GM12878 (cell line): ENCODE measurements around the gene ARHGEF25. TPM values are rescaled to one million over a fixed set of nuclear protein-coding genes. Genes with fewer than 3 reads are reported as not detected.
A peak's percentile ranks its signal among the peaks of the same experiment; 100 is the strongest.

ENCODE experiments used
- ATAC-seq: fragments of 200-7000 bp; cut with Tn5 transposase; 3 replicates; pipeline ENCODE4 v1.9.1; 2020; ENCODE audit warnings: mild to moderate bottlenecking, moderate library complexity
- BruUV-seq: library from RNA; stranded (reverse); fragments of 400-500 nt; replicated peaks from 2 replicates; lab custom pipeline; 2021; lab: Mats Ljungman, UMichigan
- CTCF ChIA-PET: fragments of 300-600 bp; sonication (Branson Sonifier 250); formaldehyde crosslinking; extraction: SDS; loops from one replicate; lab custom pipeline; 2021; ENCODE audit warnings: inconsistent platforms; lab: Yijun Ruan, JAX
- POLR2A ChIA-PET: fragments of 350-600 bp; formaldehyde crosslinking; extraction: SDS; loops from one replicate; lab custom pipeline; 2021; ENCODE audit warnings: inconsistent platforms; lab: Charles Lee
- RAD21 ChIA-PET: fragments of 300-600 bp; sonication (Branson Sonifier 250); formaldehyde crosslinking; loops from one replicate; lab custom pipeline; 2023; ENCODE audit warnings: antibody characterized with exemption; ENCODE audit not compliant: unreplicated experiment; lab: Charles Lee
- SMC1A ChIA-PET: fragments of 300-600 bp; sonication (Branson Sonifier 250); formaldehyde crosslinking; loops from one replicate; lab custom pipeline; 2023; ENCODE audit not compliant: unreplicated experiment, uncharacterized antibody; lab: Charles Lee
- DNase-seq: peaks from one replicate; pipeline ENCODE4 v3.0.0-alpha.2; 2011; ENCODE audit warnings: low read depth, low spot score
- FAIRE-seq: peaks from 3 replicates; lab custom pipeline; 2011; peaks lifted over from hg19 to GRCh38; lab: Jason Lieb, UNC
- H2AFZ ChIP-seq: 2 replicates; pipeline ENCODE4 v1.6.0; 2011; ENCODE audit warnings: low read depth, low read length, control low read depth; ENCODE audit not compliant: control insufficient read depth
- H3K27ac ChIP-seq: 2 replicates; pipeline ENCODE4 v1.5.1; 2011; ENCODE audit warnings: control low read depth; ENCODE audit not compliant: control insufficient read depth, insufficient read depth
- H3K27me3 ChIP-seq, 2 experiments: replicated peaks in 1 of 2; 2 replicates each; pipeline versions ENCODE4 v1.6.0 to v1.6.1; 2011; ENCODE audit warnings: low read length in 1 of 2; ENCODE audit not compliant: control insufficient read depth in 2 of 2, insufficient read depth in 2 of 2
- H3K36me3 ChIP-seq, 2 experiments: 2 replicates each; pipeline ENCODE4 v1.5.1; 2011; ENCODE audit warnings: low read length in 1 of 2; ENCODE audit not compliant: control insufficient read depth in 2 of 2, insufficient read depth in 2 of 2
- H3K4me1 ChIP-seq: 2 replicates; pipeline ENCODE4 v1.6.1; 2011; ENCODE audit warnings: mild to moderate bottlenecking, low read length, moderate library complexity, mixed read lengths; ENCODE audit not compliant: control insufficient read depth, insufficient read depth
- H3K4me2 ChIP-seq: 2 replicates; pipeline ENCODE4 v1.6.0; 2011; ENCODE audit warnings: control low read depth; ENCODE audit not compliant: control insufficient read depth, insufficient read depth
- H3K4me3 ChIP-seq: fragments of 200-600 bp; sonication (generic); 2 replicates; pipeline ENCODE4 v1.5.1; 2016
- H3K79me2 ChIP-seq: 2 replicates; pipeline ENCODE4 v1.6.0; 2011; ENCODE audit warnings: low read length; ENCODE audit not compliant: control insufficient read depth, insufficient read depth
- H3K9ac ChIP-seq: 2 replicates; pipeline ENCODE4 v1.8.0; 2011; ENCODE audit warnings: low read length, control low read depth, mixed read lengths; ENCODE audit not compliant: control insufficient read depth, insufficient read depth
- H3K9me3 ChIP-seq: replicated peaks from 3 replicates; pipeline ENCODE4 v1.5.1; 2011; ENCODE audit warnings: mild to moderate bottlenecking, low read length; ENCODE audit not compliant: control insufficient read depth, insufficient read depth
- H4K20me1 ChIP-seq: 2 replicates; pipeline ENCODE4 v1.6.0; 2011; ENCODE audit not compliant: control insufficient read depth, insufficient read depth
- CBFB ChIP-seq: IDR thresholded peaks from 2 replicates; pipeline ENCODE4 v1.6.1; 2016; ENCODE audit warnings: antibody characterized with exemption, low read depth
- ESRRA ChIP-seq: IDR thresholded peaks from 2 replicates; pipeline ENCODE4 v1.6.1; 2012; ENCODE audit warnings: mild to moderate bottlenecking, low read length, improper control_type of control experiment
- FOS ChIP-seq: IDR thresholded peaks from 3 replicates; pipeline ENCODE4 v1.6.1; 2011; ENCODE audit warnings: borderline replicate concordance; ENCODE audit not compliant: insufficient read length; ENCODE audit errors: extremely low read depth
- HCFC1 ChIP-seq: fragments of 150-350 bp; IDR thresholded peaks from 2 replicates; pipeline ENCODE4 v1.6.1; 2014; ENCODE audit warnings: low read length
- IRF4 ChIP-seq: IDR thresholded peaks from 2 replicates; pipeline ENCODE4 v1.6.1; 2011; ENCODE audit warnings: low read depth, low read length
- MTA3 ChIP-seq: IDR thresholded peaks from 2 replicates; pipeline ENCODE4 v1.6.1; 2012; ENCODE audit warnings: low read length, inconsistent platforms, borderline replicate concordance
- PAX8 ChIP-seq: fragments of 450-650 bp; IDR thresholded peaks from 2 replicates; pipeline ENCODE4 v1.6.1; 2017; ENCODE audit warnings: mild to moderate bottlenecking, moderate library complexity
- PBX3 ChIP-seq: IDR thresholded peaks from 2 replicates; pipeline ENCODE4 v1.6.1; 2011; ENCODE audit warnings: mild to moderate bottlenecking, low read depth, low read length, moderate library complexity; ENCODE audit not compliant: insufficient replicate concordance
- POU2F2 ChIP-seq: IDR thresholded peaks from 3 replicates; pipeline ENCODE4 v1.6.1; 2011; ENCODE audit warnings: low read depth, mild to moderate bottlenecking, low read length, borderline replicate concordance
- SMARCA5 ChIP-seq: fragments of 450-650 bp; IDR thresholded peaks from 2 replicates; pipeline ENCODE4 v1.6.1; 2017; ENCODE audit warnings: mild to moderate bottlenecking
- SREBF2 ChIP-seq: IDR thresholded peaks from 2 replicates; pipeline ENCODE4 v1.6.1; 2012; ENCODE audit warnings: mild to moderate bottlenecking, low read length
- ZBED1 ChIP-seq: IDR thresholded peaks from 2 replicates; pipeline ENCODE4 v1.6.1; 2016; ENCODE audit warnings: borderline replicate concordance
- ZBTB4 ChIP-seq: fragments of 450-650 bp; formaldehyde crosslinking; IDR thresholded peaks from 2 replicates; pipeline ENCODE4 v1.4.0; 2022; ENCODE audit warnings: mild to moderate bottlenecking, moderate library complexity
- ZNF592 ChIP-seq: fragments of 450-650 bp; IDR thresholded peaks from 2 replicates; pipeline ENCODE4 v1.6.1; 2017; ENCODE audit warnings: mild to moderate bottlenecking, moderate library complexity
- ZSCAN29 ChIP-seq: fragments of 450-650 bp; IDR thresholded peaks from 2 replicates; pipeline ENCODE4 v1.6.1; 2017; ENCODE audit warnings: mild to moderate bottlenecking, moderate library complexity
- WGBS: methylation state at CpG from one replicate; pipeline ENCODE4 v1.1.6; 2016; ENCODE audit warnings: low lambda C conversion rate; ENCODE audit not compliant: insufficient replicate concordance, insufficient coverage; ENCODE audit errors: missing lambda C conversion rate; 5-methylcytosine and 5-hydroxymethylcytosine counted together
- in situ Hi-C: fragments of 300-500 bp; cut with MboI; formaldehyde crosslinking; loops from 9 replicates; pipeline ENCODE4 v1.14.3; 2018; ENCODE audit warnings: mixed read lengths
- intact Hi-C: fragments of 100-400 bp; cut with micrococcal nuclease; formaldehyde crosslinking; loops from one replicate; pipeline ENCODE4 v1.14.2; 2022; ENCODE audit not compliant: unreplicated experiment
- polyA plus RNA-seq, 11 experiments: library from polyadenylated mRNA; depleted of rRNA in 4 of 11; unstranded in 6 of 11; stranded (reverse) in 5 of 11; fragments of >200 nt; fragmentation: Nextera tagmentation in 4 of 11; fragmentation: Illumina TruSeq in 1 of 11; extraction: Ambion mirVana in 4 of 11; extraction: Trizol in 1 of 11; gene quantifications; 1 replicate in 1 of 11; 2 replicates in 10 of 11; pipeline versions ENCODE4 v1.2.1 to v1.2.3, GENCODE V29; 2011 to 2016; ENCODE audit warnings: inconsistent platforms in 2 of 11, missing spikeins in 2 of 11, low read depth in 1 of 11
- total RNA-seq, 4 experiments: library from RNA; depleted of rRNA in 3 of 4; stranded (reverse); fragments of >200 nt in 3 of 4; fragmentation: Illumina TruSeq in 1 of 4; extraction: Trizol in 1 of 4; gene quantifications; 2 replicates each; pipeline versions ENCODE4 v1.2.1 to v1.2.3, GENCODE V29; 2013 to 2021

Gene ARHGEF25
- total and polyA plus RNA-seq, 10 of the 15 experiments (the other 5 are each of a cell fraction or from before 2014, with no cell fraction given) = 0.08 to 4.5 (median 1.2) TPM; not detected in 3

GRCh38 chr12:57610554-57611107 is 604 bp upstream of the ARHGEF25 start:
- POLR2A ChIA-PET = interaction anchor here (0.8 to 1.7 kb wide), 3 partner anchors 10 to 90 kb away, joined by 3 to 4 read pairs (median 3); partner anchors contain the start of genes DDIT3 and PIP4K2C
- DNase-seq (no peak), FAIRE-seq (no peak)
- TF ChIP-seq ZNF592 (no peak), HCFC1 (no peak), PBX3 (no peak), ZBED1 (no peak), IRF4 (no peak), SREBF2 (no peak), ZSCAN29 (no peak), PAX8 (no peak), FOS (no peak), MTA3 (no peak), CBFB (no peak), SMARCA5 (no peak), ESRRA (no peak), POU2F2 (no peak), ZBTB4 (CRISPR knock-in tag) (no peak)
- TF ChIP-seq, all 136 proteins: peak for 0
- Histone ChIP-seq H3K4me3 (peak overlapping the region; percentile 70; the same call in 1 of the 2 replicates), H3K27me3 (no peaks in the 10 kb centered on the region), H3K9me3 (no peaks in the 10 kb centered on the region), H3K79me2 (no peaks in the 10 kb centered on the region), H3K4me1 (peaks cover 10% of the 10 kb centered on the region), H2AFZ (peak overlapping the region; percentile 67), H4K20me1 (no peaks in the 10 kb centered on the region), H3K4me2 (peak overlapping the region; percentile 82), H3K9ac (no peak overlapping the region), H3K27ac (no peak overlapping the region), H3K36me3 (no peaks in the 10 kb centered on the region; a peak in 1 of 4 replicates)
- ATAC-seq = no peak
- intact Hi-C loops (no loop called here), in situ Hi-C loops (no loop called here)
- ChIA-PET SMC1A (no interaction called here), RAD21 (interaction anchor here (0.7 kb wide), 1 partner anchor 27 kb away, joined by 3 read pairs; no protein-coding TSS in a partner anchor), CTCF (interaction anchor here (0.5 to 1.3 kb wide), 4 partner anchors 10 to 303 kb away, joined by 3 to 4 read pairs (median 3); no protein-coding TSS in a partner anchor)
- no TSS peak for BruUV-seq
- WGBS = 22% methylated on average over 27 of the region's 29 CpGs
